Stimulated activated CD4-positive, alpha-beta T cell treated with anti-CD3 and anti-CD28 coated beads, Interleukin-1b, Interleukin-23, amount 100 ng/mL, for 24 hours (primary cell): ENCODE measurements around the gene RIGI.
"Not testable (repeated sequence)": the region's sequence is repeated elsewhere in the genome, so short reads cannot be mapped to it uniquely, and the experiment has no call there.

Experiments
- DNase-seq, 4 experiments: peaks; one replicate each; pipeline ENCODE4 v3.0.0-alpha.2; 2020; ENCODE audit warnings: low read depth in 4 of 4, low spot score in 1 of 4

RIGI gene

DNA sequence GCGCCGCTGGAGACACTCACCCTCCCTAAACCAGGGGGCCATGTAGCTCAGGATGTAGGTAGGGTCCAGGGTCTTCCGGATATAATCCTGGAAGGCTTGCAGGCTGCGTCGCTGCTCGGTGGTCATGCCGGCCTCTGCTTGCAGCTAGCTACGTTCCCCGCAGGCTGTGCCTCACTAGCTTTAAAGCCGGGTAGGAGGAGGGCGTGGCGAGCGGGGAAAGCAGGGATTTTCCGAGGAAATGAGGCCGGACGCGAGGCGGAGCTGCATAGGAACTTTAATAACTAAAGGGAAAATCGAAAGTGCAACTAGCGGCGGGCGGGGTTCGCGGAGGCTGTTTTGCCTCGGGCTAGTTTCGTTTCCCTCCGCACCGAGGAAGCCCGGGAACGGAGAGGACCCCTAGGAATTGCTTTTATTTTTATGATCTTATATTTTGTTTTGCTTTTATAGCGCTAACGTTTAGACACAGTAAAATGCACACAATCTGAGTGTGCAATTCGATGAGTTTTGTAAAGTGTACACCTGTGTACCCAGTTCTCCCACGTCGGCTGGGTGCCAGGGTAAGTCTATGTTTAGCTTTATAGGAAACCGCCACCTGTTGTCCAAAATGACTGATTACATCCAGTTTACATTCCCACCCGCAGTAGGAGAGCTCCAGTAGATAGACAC, at the start of gene RIGI:
TSS of gene RIGI (minus strand) at position 156 of the 666 bp plus-strand sequence. CDS start at position 126, 30 bp downstream.
- DNase-seq = peak; percentile 33 to 67 (median 56)

DNA sequence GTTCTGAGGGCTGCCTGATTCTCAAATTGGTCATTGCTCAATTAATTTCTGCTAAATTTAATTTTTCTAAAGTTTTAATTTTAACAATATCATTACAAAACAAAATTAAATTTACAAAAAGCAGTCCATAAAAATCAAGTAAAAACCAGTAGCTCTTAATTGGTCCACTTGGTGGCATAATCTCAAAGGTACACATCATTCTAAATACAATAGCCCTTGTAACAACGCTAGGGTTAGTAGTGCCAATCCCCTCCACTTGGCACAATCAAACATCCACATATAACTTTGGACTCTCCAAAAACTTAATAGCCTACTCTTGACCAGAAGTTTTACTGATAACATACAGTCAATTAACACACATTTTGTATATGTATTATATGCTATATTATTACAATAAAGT, 48.9 kb upstream of the RIGI start:
- DNase-seq = no peak

DNA sequence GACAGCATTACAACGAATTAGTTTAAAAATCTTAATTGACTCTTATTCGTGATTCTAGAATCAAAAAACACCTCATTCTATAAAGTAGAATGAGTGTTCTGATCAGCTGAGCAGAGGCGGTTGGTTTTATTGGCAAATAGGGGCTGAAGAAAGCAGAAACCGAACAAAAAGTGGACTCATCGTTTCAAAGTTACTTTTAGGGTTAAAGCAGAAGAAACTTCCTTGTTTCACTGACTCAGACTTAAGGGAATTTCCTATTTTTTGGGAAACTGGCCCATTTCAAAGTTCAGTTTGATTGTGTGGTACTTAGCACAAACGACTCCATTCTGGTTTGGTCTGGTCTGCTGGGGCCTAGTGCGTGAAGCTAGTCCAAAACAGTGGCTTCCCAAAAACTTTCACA, 47.8 kb upstream of the RIGI start:
- DNase-seq = no peak

DNA sequence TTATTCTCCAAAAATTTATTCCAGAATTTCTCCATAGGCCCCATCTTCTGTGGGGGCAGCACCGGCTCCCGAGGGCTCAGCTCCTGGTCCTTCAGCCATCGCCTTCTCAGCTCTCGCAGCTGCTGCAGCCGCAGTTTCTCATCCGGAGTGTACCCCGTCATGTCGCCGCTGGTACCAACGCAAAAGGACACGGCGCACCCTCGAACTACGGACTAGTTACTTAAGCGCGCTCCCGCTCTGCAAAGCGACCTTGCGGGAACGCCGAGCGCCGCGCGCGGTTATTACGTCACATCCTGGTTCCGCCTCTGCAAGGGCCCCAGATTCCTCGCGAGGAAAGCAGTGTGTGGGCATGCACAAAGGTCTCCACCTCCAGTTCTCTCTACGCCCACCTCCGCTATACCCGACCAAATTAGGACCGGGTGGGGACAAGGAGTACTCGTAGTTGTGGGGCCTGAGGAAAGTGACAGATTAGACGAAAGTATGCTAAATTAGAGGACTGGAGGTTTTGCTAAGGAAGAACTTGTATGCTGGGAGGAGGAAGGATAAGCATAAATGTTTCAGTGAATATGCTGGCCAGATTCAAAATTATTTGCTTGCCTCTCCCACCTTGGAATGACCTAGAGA, 47.0 kb upstream of the RIGI start, which contains the start of gene NDUFB6:
TSS of gene NDUFB6 (minus strand) at position 260 of the 624 bp plus-strand sequence. CDS start at position 161, 99 bp downstream.
- DNase-seq = peak; percentile 90 to 94 (median 92)

- peak; percentile 30 to 63 (median 41) for DNase-seq
Measured at GRCh38 chr9:32571969-32572899, 46.2 kb upstream of the RIGI start.

DNA sequence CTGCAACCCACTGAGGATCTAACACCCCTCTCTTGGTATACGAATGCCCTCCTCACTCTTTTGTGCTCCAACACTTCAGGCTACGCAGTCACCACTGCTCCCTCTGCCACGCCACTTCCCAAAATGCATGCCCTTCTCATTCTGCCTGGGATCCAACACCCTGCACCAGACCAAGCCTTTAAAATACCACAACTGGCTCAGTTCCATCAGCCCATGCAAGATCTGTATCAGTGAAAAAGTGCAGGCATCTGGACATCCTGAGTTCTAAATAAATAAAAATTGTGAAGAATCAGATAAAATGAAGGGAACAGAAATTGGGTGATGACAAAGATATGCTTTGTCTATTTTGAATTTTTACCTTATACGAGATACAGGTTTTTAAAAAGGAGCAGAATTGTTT, 44.3 kb upstream of the RIGI start:
- DNase-seq = no peak

DNA sequence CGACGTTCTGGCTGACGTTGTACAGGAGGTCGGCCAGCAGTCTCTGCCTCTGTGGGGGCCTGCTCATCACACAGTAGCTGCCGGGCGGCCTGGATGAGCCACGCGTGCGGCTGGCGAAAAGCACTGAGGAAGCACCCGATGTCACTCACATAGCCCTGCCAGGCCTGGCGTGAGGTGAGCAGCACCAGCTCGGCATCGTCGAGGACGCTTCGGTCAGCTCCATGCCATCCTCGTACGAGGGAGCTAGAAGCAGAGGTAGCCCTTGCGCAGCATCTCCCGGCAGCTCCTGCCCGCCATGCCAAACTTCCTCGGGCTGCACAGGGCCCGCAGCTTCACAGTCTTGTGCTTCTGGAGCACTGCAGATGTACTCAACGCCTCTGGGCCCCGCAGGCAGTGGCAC, 40.8 kb upstream of the RIGI start:
- DNase-seq = no peak

GRCh38 chr9:32565967-32566366, 40.0 kb upstream of the RIGI start:
- no peak for DNase-seq

- DNase-seq = no peak
Measured at GRCh38 chr9:32558408-32558934, 32.5 kb upstream of the RIGI start.

DNA sequence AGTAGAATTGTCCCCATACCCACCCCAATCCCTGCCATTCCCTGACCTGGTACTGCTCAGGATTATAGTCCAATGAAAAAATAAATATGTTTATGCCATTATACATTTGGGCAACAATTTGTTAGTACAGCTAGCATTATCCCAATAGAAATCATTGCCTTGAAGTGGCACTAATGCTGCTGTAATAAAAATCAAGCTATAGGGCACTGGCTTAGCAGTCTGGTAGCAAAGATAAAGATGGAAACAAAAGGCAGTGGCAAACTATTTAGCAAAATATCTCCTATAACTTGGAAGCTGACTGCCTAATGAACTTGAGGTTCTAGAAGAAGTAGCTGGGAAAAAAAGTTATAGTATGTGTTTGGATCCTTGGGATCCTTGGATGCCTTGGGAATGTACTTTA, 28.6 kb upstream of the RIGI start:
- no peak for DNase-seq

DNA sequence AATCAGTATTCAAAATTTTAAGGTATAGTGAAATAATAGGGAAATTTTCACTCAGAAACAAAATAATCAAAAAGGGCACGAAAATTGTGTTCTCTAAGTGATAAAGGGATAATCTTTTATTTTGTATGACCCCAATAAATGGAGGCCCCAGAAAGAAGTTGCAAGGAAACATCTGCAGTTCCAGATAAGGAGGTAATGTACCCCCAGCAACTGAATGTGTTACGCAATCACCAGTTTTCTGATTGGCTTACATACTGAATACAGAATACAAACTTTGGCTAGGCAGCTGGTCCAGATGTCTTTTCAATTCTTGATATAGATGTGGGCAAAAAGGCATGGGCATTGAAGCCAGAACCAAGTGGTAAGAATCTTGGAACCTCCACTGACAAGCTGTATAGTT, 28.1 kb upstream of the RIGI start:
- no peak for DNase-seq

DNA sequence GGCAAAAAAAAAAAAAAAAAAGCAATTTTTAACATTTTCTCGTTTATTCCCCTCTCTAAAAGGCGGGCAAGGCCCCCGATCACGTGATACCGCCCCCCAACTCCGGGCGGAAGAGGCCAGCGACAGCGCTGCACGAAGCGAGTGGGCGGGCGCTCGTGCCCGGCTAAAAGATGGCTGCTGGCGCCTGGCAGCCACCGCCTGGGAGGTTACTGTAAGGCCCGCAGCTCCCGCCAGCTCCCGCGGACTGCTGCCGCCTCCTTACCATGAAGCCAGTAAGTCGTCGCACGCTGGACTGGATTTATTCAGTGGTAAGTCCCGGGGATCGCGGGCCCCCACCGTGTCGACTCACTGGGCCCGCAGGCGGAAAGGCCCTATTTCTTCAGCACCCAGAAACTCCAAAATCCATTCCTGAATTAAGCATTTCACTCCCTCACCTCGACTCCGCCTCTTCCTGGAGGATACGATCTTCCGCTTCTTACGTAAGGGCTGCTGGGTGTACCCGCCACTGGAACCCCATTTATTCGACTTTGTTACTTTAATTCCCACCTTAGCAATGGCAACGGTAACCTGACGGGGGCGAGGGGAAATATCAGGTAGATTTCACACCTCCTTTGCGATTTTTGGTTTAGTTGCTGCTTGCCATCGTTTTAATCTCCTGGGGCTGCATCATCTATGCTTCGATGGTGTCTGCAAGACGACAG, 26.3 kb upstream of the RIGI start, which contains the start of the genes SMIM27 and TOPORS:
TSS of gene SMIM27 (plus strand) at position 156 of the 701 bp plus-strand sequence. CDS start at position 264, 108 bp downstream.
TSS of gene TOPORS (minus strand) at position 415 of the 701 bp plus-strand sequence. CDS start at position 265, 150 bp downstream.
- peak; percentile 80 to 84 (median 82) for DNase-seq

DNA sequence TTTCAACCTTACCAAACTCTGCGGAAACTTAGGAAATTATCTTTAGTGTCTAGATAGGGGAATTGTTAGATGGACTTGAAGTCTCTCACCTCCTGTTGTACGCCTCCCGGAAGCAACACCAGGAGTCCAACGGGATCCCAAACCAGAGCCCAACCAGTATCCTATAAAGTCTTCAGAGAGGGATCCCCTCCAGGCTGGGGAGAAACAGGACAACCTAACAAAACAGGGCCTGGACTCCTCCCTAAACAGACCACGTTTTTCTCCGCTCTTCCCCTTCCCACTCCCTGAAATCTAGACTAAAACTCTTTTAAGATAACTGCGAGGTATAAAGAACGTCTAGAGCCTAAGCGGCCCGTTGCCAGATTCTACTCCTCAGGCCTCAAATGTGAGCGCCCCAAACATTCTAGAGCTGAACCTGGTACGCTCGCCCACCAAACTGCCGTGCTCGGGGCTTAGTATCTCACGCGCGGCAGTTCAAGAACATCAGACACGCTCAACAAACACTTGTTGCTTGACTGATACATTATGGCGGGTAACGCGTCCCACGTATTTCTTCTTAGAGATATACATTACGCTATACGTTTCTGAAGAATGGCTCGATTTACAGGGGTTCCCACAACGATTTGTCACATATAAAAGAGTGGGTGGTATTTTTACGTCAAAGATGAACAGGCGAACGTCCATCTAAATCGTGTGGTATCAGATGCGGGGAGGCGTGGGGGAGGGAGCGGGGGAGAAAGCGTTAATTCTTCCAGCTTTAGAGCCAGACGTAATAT, 25.5 kb upstream of the RIGI start:
- peak; percentile 14 to 37 (median 26) for DNase-seq

- DNase-seq = peak; percentile 63 to 88 (median 77)
Measured at GRCh38 chr9:32550562-32551275, 24.7 kb upstream of the RIGI start.

DNA sequence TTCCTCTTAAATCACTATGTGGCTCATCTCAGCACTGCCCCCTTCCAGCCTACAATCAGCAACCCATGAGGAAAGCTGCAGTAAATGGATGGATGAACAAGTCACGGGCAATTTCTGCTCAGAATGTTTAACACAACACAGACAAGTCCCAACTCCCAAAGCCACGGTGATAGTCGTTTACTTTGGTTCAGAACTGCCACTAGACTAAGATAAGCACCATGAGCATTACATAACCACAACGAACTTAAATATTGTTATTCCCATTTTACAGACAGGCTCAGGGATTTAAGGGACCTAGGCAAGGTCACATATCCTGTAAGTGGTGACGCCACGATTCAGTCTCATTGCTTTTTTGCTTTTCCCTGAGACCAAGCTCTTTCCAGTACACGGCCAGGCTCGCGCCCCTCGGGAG, 24.2 kb upstream of the RIGI start:
- no peak for DNase-seq

GRCh38 chr9:32548213-32548612, 22.2 kb upstream of the RIGI start:
- not testable (repeated sequence) for DNase-seq

DNA sequence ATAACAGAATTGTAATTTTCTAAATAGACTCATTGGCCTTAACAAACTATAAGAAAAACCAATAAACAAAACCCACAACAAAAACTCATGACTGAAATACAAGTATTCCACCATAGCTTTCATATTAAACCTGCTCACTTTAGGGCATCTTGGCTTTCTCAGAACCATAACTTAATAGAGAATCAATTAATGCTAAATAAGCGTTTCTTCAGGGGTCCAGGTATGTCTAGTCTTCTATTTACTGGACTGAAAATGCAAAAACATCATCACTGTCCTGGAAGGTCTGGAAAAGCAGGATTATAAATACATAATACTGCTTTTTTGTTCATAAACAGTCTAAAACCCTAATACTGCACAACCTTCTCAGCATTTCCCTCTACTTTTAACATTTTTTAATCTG, 19.9 kb upstream of the RIGI start:
- DNase-seq = no peak

GRCh38 chr9:32543047-32543446, 17.1 kb upstream of the RIGI start:
- DNase-seq = no peak

- no peak for DNase-seq
Measured at GRCh38 chr9:32533816-32534215, 7.8 kb upstream of the RIGI start.
